ENCODE measurements around the gene CLTC.
A peak's percentile ranks its signal among the peaks of the same experiment; 100 is the strongest.
"Not testable (repeated sequence)": the region's sequence is repeated elsewhere in the genome, so short reads cannot be mapped to it uniquely, and the experiment has no call there.

CLTC gene

DNA sequence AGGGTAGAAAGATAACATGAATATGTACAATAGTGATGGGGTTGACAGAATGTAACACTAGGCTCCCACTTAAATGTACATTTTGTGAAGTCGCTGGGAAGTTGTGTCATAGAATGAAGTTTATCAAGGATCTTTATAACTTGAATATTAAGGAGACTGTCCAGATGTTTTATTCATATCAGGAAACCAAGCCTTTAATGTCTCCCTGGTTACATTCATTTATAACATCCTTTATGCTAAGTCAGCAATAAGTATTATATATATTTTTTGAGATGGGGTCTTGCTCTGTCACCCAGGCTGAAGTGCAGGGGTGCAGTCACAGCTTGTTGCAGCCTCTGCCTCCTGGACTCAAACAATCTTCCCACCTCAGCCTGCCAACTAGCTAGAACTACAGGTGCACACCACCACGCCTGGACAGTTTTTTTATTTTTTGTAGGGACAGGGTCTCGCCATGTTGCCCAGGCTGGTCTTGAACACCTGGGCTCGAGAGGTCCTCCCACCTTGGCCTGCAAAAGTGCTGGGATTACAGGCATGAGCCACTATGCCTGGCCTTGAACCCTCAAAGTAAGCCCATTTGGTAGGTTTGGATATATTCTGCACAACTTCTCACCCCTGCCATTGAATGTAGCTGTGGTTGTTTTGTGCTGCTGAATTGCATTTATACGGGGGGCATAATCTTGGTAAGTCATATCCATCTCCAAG lies 14.1 kb downstream of the CLTC start:
- no peak for DNase-seq

GRCh38 chr17:59634632-59635541 lies 15.2 kb downstream of the CLTC start:
- no peak for DNase-seq

DNA sequence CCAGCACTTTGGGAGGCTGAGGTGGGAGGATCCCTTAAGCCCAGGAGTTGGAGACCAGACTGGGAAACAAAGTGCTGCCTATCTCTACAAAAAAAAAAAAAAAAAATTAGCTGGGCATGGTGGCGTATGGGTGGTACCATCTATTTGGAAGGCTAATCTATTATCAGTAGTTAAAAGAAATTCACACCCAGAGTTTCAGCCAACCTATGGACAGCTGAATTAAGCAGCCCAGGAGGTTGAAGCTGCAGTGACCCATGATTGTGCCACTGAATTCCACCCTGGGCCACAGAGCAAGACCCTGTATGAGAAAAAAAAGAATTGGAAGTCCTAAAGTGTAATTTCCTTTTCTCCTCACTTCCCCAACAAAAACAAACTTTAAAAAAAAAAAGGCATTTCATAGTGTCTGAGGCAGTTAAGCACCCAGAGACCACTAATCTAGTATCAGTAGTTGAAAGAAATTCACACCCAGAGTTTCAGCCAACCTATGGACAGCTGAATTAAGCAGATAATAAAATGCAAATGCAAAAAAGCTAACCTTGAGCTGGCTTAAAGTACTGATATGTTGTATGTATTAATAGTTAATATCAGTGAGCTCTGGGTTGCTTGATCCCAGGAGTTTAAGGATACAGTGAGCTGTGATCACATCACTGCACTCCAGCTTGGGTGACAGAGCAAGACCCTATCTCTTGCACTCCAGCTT lies 18.1 kb downstream of the CLTC start:
- no peak for DNase-seq

DNA sequence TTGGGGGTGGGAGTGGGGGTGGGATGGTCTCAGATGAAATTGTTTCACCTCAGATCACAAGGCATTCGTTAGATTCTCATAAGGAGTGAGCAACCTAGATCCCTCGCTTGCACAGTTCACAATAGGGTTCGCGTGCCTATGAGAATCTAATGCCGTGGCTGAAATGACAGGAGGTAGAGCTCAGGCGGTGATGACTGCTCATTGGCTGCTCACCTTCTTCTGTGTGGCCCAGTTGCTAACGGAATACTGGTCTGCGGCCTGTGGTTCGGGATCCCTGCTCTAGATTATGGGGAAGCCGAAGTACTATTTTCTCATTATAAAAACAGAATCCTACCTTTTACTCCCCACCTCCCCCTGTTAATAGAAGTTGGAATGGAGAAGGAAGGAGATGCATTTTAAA lies 18.9 kb downstream of the CLTC start:
- DNase-seq: no peak

DNA sequence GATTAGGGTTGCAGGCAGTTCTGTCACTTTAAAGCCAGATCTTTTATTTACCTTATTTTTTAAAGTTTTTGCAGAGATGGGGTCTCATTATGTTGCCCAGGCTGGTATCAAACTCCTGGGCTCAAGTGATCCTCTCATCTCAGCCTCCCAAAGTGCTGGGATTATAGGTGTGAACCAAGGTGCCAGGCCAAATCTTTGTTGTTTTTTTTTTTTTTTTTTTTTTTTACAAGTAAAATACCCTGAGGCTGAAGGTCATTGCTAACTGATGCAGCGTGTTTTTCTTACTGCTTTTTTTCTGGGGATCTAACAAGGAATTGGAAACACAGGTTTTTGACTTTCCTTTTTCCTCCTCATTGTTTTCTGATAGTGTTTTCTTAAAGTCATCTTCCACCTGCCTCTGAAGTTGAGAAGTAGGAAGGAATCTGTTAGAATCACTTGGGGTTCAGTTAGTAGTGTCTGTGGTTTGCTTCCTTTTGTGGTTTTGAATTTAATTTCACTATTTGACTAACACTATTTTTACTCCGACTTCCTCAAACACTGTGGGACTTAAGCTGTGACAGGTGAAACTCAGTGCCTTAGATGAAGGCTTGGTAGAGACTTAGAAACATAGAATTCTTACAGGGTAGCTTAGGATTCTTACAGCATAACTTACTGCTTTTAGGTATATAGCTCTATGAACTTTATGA lies 22.2 kb downstream of the CLTC start:
- DNase-seq: no peak

- DNase-seq: no peak
Observed at GRCh38 chr17:59642565-59642964, 22.9 kb downstream of the CLTC start.

GRCh38 chr17:59643159-59644140 lies 23.8 kb downstream of the CLTC start:
- DNase-seq: no peak

DNA sequence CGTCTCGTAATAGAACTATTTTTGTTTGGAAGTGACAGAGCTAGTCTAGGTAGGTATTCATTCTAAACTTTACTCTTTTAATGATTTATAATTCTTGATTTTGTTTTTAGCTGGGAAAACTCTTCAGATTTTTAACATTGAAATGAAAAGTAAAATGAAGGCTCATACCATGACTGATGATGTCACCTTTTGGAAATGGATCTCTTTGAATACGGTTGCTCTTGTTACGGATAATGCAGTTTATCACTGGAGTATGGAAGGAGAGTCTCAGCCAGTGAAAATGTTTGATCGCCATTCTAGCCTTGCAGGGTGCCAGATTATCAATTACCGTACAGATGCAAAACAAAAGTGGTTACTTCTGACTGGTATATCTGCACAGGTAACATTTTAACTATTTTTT lies 27.6 kb downstream of the CLTC start:
- DNase-seq: no peak

GRCh38 chr17:59649886-59650285 lies 30.2 kb downstream of the CLTC start:
- no peak for DNase-seq

GRCh38 chr17:59650642-59651041 lies 30.9 kb downstream of the CLTC start:
- no peak for DNase-seq

DNA sequence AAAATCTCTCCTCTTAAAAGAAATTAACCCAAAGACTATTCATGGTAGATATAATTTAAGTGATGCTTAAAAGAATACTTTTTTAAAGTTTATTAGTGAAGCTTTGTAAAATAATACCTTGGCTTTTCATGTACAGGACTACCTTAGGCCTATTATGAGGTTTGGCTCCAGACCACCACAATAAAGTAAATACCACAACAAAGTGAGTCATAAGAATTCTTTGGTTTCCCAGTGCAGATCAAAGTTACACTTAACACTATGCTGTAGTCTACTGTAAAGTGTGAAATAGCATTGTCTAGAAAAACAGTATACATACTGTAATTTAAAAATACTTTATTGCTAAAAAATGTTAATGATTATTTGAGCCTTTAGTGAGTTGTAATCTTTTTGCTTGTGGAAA lies 31.7 kb downstream of the CLTC start:
- no peak for DNase-seq

DNA sequence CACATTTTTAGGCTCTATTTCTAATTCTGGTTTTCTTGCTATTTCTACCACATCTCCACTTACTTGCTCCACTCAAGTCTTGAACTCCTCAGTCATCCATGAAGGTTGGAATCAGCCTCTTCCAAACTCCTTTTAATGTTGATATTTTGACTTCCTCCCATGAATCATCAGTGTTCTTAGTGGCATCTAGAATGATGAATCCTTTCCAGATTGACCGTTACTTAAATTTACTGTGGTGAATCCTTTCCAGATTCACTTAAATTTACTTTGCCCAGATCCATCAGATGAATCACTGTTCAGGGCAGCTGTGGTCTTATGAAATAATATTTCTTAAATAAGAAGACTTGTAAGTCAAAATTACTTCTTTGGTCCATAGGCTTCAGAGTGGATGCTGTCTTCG lies 32.4 kb downstream of the CLTC start:
- no peak for DNase-seq

- DNase-seq: not testable (repeated sequence)
Observed at GRCh38 chr17:59656624-59657023, 36.9 kb downstream of the CLTC start.

- DNase-seq: no peak
Observed at GRCh38 chr17:59666235-59666634, 46.5 kb downstream of the CLTC start.

DNA sequence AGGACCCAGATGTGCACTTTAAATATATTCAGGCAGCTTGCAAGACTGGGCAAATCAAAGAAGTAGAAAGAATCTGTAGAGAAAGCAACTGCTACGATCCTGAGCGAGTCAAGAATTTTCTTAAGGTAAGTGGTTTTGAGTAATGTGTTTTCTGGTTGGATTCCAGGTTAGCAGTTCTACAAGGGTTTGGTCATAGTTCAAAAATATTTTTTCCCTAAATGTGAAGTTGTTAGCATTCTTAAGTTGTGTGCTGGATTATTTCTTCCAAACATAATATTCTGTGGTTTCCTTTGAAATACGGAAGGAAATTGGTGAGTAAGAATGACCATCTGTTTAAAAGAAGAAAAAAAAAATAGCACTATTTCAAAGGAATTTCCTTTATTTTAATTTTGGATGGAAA lies 49.1 kb downstream of the CLTC start:
- no peak for DNase-seq

GRCh38 chr17:59669411-59669810 lies 49.7 kb downstream of the CLTC start:
- DNase-seq: peak; percentile 8

- no peak for DNase-seq
Observed at GRCh38 chr17:59669944-59670343, 50.2 kb downstream of the CLTC start.

DNA sequence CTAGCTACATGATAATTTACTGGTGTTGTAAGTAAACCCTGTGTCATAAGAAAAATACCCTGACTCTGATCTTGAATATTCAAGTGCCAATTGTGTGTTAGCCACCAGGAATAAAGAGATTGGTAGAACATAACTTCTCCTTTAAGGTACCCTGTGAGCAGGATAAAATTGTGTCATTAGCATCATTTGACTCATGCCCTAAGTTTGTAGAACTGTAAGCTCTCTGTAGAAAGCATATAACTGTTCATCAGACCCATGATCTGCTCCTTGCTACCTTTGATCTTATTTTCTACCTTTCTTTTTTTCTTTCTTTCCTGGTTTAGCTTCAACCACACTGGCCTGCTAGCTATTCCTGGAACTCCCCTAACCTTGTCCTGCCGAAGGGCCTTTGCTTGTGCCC lies 51.7 kb downstream of the CLTC start:
- DNase-seq: no peak

DNA sequence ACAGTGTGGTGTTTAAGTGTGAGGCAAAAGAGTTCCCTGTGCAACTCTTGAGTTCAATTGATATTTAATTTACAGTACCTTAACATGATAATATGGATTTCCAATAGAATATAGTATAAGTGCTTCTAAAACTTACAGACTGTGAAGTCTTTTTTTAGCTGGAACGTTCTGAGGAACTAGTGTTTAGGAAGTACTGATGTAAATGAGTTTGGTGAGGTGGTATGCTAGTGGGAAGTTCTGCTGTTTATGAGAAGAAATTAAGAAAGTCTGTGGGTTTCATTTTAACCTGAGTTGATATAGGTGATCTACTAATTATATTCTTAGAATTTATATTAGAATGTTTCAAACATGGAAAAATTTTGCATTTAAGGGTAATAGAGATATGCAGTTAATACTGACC lies 55.5 kb downstream of the CLTC start:
- DNase-seq: no peak

- no peak for DNase-seq
Observed at GRCh38 chr17:59676716-59677115, 57.0 kb downstream of the CLTC start.

GRCh38 chr17:59678918-59679317 lies 59.2 kb downstream of the CLTC start:
- DNase-seq: no peak
